HG03039 (cell line): ENCODE results near the gene INSIG2.
A peak's percentile ranks its signal among the peaks of the same experiment; 100 is the strongest.

Source experiments
- ATAC-seq: cut with Tn5 transposase; IDR thresholded peaks from one replicate; pipeline ENCODE4 v1.9.1; 2021; ENCODE audit warnings: mild to moderate bottlenecking, moderate library complexity; ENCODE audit not compliant: unreplicated experiment

The INSIG2 gene

GRCh38 chr2:118097657-118098056 lies 9.4 kb downstream of the INSIG2 start:
- ATAC-seq = no peak

GRCh38 chr2:118098307-118099030 lies 10.2 kb downstream of the INSIG2 start:
- no peak for ATAC-seq

GRCh38 chr2:118102433-118103082 lies 14.3 kb downstream of the INSIG2 start:
- ATAC-seq = no peak

GRCh38 chr2:118103951-118104940 lies 16.0 kb downstream of the INSIG2 start:
- ATAC-seq = peak; percentile 97

GRCh38 chr2:118105497-118105896 lies 17.2 kb downstream of the INSIG2 start:
- no peak for ATAC-seq

- no peak for ATAC-seq
These were observed 18.7 kb downstream of the INSIG2 start for GRCh38 chr2:118106926-118107325.

- ATAC-seq = no peak
These were observed 22.0 kb downstream of the INSIG2 start for GRCh38 chr2:118110310-118110709.

- no peak for ATAC-seq
These were observed 22.7 kb downstream of the INSIG2 start for GRCh38 chr2:118110991-118111390.

GRCh38 chr2:118112771-118113334 lies 24.6 kb downstream of the INSIG2 start:
- ATAC-seq = no peak

- ATAC-seq = no peak
These were observed 26.6 kb downstream of the INSIG2 start for GRCh38 chr2:118114863-118115262.

GRCh38 chr2:118115761-118116160 lies 27.5 kb downstream of the INSIG2 start:
- ATAC-seq = no peak

- ATAC-seq = no peak
These were observed 30.2 kb downstream of the INSIG2 start for GRCh38 chr2:118118479-118118878.

- ATAC-seq = no peak
These were observed 31.0 kb downstream of the INSIG2 start for GRCh38 chr2:118119158-118119727.

- ATAC-seq = no peak
These were observed 31.6 kb downstream of the INSIG2 start for GRCh38 chr2:118119761-118120400.

- no peak for ATAC-seq
These were observed 32.1 kb downstream of the INSIG2 start for GRCh38 chr2:118120401-118120780.

GRCh38 chr2:118121101-118121500 lies 32.8 kb downstream of the INSIG2 start:
- no peak for ATAC-seq

GRCh38 chr2:118121986-118122524 lies 33.8 kb downstream of the INSIG2 start:
- ATAC-seq = no peak

GRCh38 chr2:118122594-118123281 lies 34.5 kb downstream of the INSIG2 start:
- peak; percentile 71 for ATAC-seq

GRCh38 chr2:118123561-118124232 lies 35.4 kb downstream of the INSIG2 start:
- ATAC-seq = no peak
